ENCODE results near the gene DUS3L. TPM values are rescaled to one million over a fixed set of nuclear protein-coding genes. Genes with fewer than 3 reads are reported as not detected.
"Not testable (repeated sequence)": the region's sequence is repeated elsewhere in the genome, so short reads cannot be mapped to it uniquely, and the experiment has no call there.

The DUS3L gene
- total RNA-seq, 1 donor from 2014 or later: 15.9 TPM

- no peak for DNase-seq (ENCODE audit: low read depth)
Measured at GRCh38 chr19:5774921-5775320, 16.0 kb downstream of the DUS3L start.

GRCh38 chr19:5773276-5773675 lies 17.7 kb downstream of the DUS3L start:
- DNase-seq (ENCODE audit: low read depth): no peak

- no peak for DNase-seq (ENCODE audit: low read depth)
Measured at GRCh38 chr19:5772416-5772815, 18.5 kb downstream of the DUS3L start.

GRCh38 chr19:5767949-5768348 lies 23.0 kb downstream of the DUS3L start:
- DNase-seq (ENCODE audit: low read depth): no peak

- no peak for DNase-seq (ENCODE audit: low read depth)
Measured at GRCh38 chr19:5765220-5765619, 25.7 kb downstream of the DUS3L start.

- DNase-seq (ENCODE audit: low read depth): no peak
Measured at GRCh38 chr19:5762608-5763217, 28.2 kb downstream of the DUS3L start.

GRCh38 chr19:5753743-5754142 lies 37.2 kb downstream of the DUS3L start:
- DNase-seq (ENCODE audit: low read depth): no peak

GRCh38 chr19:5751709-5752108 lies 39.3 kb downstream of the DUS3L start:
- no peak for DNase-seq (ENCODE audit: low read depth)

GRCh38 chr19:5749505-5749904 lies 41.5 kb downstream of the DUS3L start:
- no peak for DNase-seq (ENCODE audit: low read depth)

- not testable (repeated sequence) for DNase-seq (ENCODE audit: low read depth)
Measured at GRCh38 chr19:5748920-5749319, 42.0 kb downstream of the DUS3L start.

GRCh38 chr19:5744999-5745398 lies 46.0 kb downstream of the DUS3L start:
- DNase-seq (ENCODE audit: low read depth): not testable (repeated sequence)

GRCh38 chr19:5743630-5744029 lies 47.3 kb downstream of the DUS3L start:
- DNase-seq (ENCODE audit: low read depth): no peak

- DNase-seq (ENCODE audit: low read depth): no peak
Measured at GRCh38 chr19:5742051-5742450, 48.9 kb downstream of the DUS3L start.

GRCh38 chr19:5738423-5738822 lies 52.5 kb downstream of the DUS3L start:
- peak; percentile 77 for DNase-seq (ENCODE audit: low read depth)

Other genes starting within 250 kb of the DUS3L start
- not detected in 2 replicates for gene TINCR, start 223.2 kb downstream of the DUS3L start, total RNA-seq
- gene SAFB2, start 168.4 kb downstream of the DUS3L start, total RNA-seq: 12.3 and 57.2 TPM in 2 replicates
- 16.5 and 86.8 TPM in 2 replicates for gene SAFB, start 168.1 kb downstream of the DUS3L start, total RNA-seq
- gene MICOS13, start 110.6 kb downstream of the DUS3L start, total RNA-seq: 13.0 and 33.5 TPM in 2 replicates
- 9.4 and 22.2 TPM in 2 replicates for gene HSD11B1L, start 110.1 kb downstream of the DUS3L start, total RNA-seq
- gene RPL36, start 100.9 kb downstream of the DUS3L start, total RNA-seq: 159 and 652 TPM in 2 replicates
- gene LONP1, start 71.0 kb downstream of the DUS3L start, total RNA-seq: 99.3 and 116 TPM in 2 replicates
- not detected in 2 replicates for gene CATSPERD, start 70.5 kb downstream of the DUS3L start, total RNA-seq
- 0.15 TPM in 1 of 2 replicates, not detected in the other for gene PRR22, start 6.4 kb downstream of the DUS3L start, total RNA-seq
- gene NRTN, start 13.9 kb upstream of the DUS3L start, total RNA-seq: 0.17 and 0.20 TPM in 2 replicates
- gene FUT6, start 48.5 kb upstream of the DUS3L start, total RNA-seq: 0.05 TPM in 1 of 2 replicates, not detected in the other
- 0.05 and 3.1 TPM in 2 replicates for gene FUT3, start 60.3 kb upstream of the DUS3L start, total RNA-seq
- not detected in 2 replicates for gene FUT5, start 79.4 kb upstream of the DUS3L start, total RNA-seq
- 104 and 529 TPM in 2 replicates for gene NDUFA11, start 112.6 kb upstream of the DUS3L start, total RNA-seq
- gene VMAC, start 113.7 kb upstream of the DUS3L start, total RNA-seq: 5.9 and 6.6 TPM in 2 replicates
- 5.3 and 11.5 TPM in 2 replicates for gene CAPS, start 123.1 kb upstream of the DUS3L start, total RNA-seq
- gene RANBP3, start 187.0 kb upstream of the DUS3L start, total RNA-seq: 28.3 and 78.8 TPM in 2 replicates